Psoas muscle (tissue), 8 donors: ENCODE measurements around the gene CLRN1. TPM values are rescaled to one million over a fixed set of nuclear protein-coding genes. Genes with fewer than 3 reads are reported as not detected.

Experiments
- ATAC-seq, 4 donors: fragments of 200-7000 bp; cut with Tn5 transposase; one replicate each; pipeline ENCODE4 v1.9.1; 2020; ENCODE audit warnings: moderate library complexity in 3 of 4, mild to moderate bottlenecking in 2 of 4
- DNase-seq, 2 donors: peaks; one replicate each; pipeline ENCODE4 v3.0.0-alpha.2; 2020
- H3K27ac ChIP-seq: fragments of 200-600 bp; one replicate; pipeline ENCODE4 v1.8.0; 2022
- H3K27me3 ChIP-seq, 3 donors: fragments of 200-600 bp in 1 of 3; one replicate each; pipeline versions ENCODE4 v1.6.1 to v1.8.0; 2013 to 2022; ENCODE audit warnings: low read length in 2 of 3, mild to moderate bottlenecking in 2 of 3, moderate library complexity in 1 of 3; ENCODE audit not compliant: insufficient read depth in 3 of 3
- H3K36me3 ChIP-seq, 2 donors: fragments of 200-600 bp in 1 of 2; one replicate each; pipeline versions ENCODE4 v1.6.1 to v1.8.0; 2013 to 2022; ENCODE audit warnings: low read depth in 1 of 2, mild to moderate bottlenecking in 1 of 2, moderate library complexity in 1 of 2; ENCODE audit not compliant: insufficient read depth in 1 of 2
- H3K4me1 ChIP-seq: fragments of 200-600 bp; one replicate; pipeline ENCODE4 v1.8.0; 2022
- H3K4me3 ChIP-seq: fragments of 200-600 bp; one replicate; pipeline ENCODE4 v1.8.0; 2022; ENCODE audit warnings: mild to moderate bottlenecking
- H3K9me3 ChIP-seq: fragments of 200-600 bp; one replicate; pipeline ENCODE4 v1.8.0; 2022
- CTCF ChIP-seq: fragments of 200-600 bp; IDR thresholded peaks from one replicate; pipeline ENCODE4 v1.8.0; 2022; ENCODE audit warnings: antibody characterized with exemption
- WGBS, 3 donors: extraction: QIAGEN DNeasy Blood & Tissue Kit; methylation state at CpG; one replicate each; pipeline versions ENCODE4 v1.1.6 to v1.1.7; 2013; 5-methylcytosine and 5-hydroxymethylcytosine counted together
- intact Hi-C, 2 donors: fragments of 100-400 bp; cut with DNase I; formaldehyde crosslinking; loops; one replicate each; pipeline versions ENCODE4 v1.11.0 to v1.14.2; 2022
- polyA plus RNA-seq, 3 donors: library from polyadenylated mRNA; stranded (reverse); fragments of 200-250 nt; gene quantifications; one replicate each; pipeline ENCODE4 v1.2.3, GENCODE V29; 2013
- total RNA-seq, 4 donors: library from RNA; stranded (reverse); fragmentation: NEBNext Ultra II Directional in 2 of 4; extraction: Animal tissue kit (Norgen Biotek cat#: 25700) in 2 of 4; gene quantifications; one replicate each; pipeline versions ENCODE4 v1.2.1 to v1.2.4, GENCODE V29; 2021 to 2023
- donor health status: healthy with polysubstance abuse.
- donor health status: DM: no; HTN: no; CAD: no; lungs with moderate emphysema.
- donor health status: Bipolar disorder and iron deficiency.
- donor health status: healthy.
- donor health status: DM: yes; HTN: yes; CAD: no.
- donor health status: DM: no; HTN: no; CAD: no.
- donor health status: DM: no; HTN: no; CAD: no.
- donor health status: DM: yes; HTN: yes; CAD: no.

The CLRN1 gene
- total and polyA plus RNA-seq, 7 donors, result not detected

GRCh38 chr3:151014501-151015018, 42.0 kb upstream of the CLRN1 start:
- WGBS, 3 donors, result 65 to 75% (median 70%) methylated on average over 4 of the region's 4 CpGs
- intact Hi-C loops, result no loop called here
- H3K4me3 ChIP-seq, result no peak overlapping the region
- no peak for TF ChIP-seq CTCF
- no peaks in the 10 kb centered on the region for H3K27me3 ChIP-seq
- no peaks in the 10 kb centered on the region for H3K9me3 ChIP-seq
- ATAC-seq, result no peak
- DNase-seq, result no peak
- H3K36me3 ChIP-seq, result no peaks in the 10 kb centered on the region
- no peak overlapping the region for H3K27ac ChIP-seq
- no peaks in the 10 kb centered on the region for H3K4me1 ChIP-seq

- Histone ChIP-seq H3K4me3 (no peak overlapping the region), H3K27me3 (no peaks in the 10 kb centered on the region), H3K27ac (no peak overlapping the region), H3K4me1 (no peaks in the 10 kb centered on the region), H3K9me3 (no peaks in the 10 kb centered on the region), H3K36me3 (no peaks in the 10 kb centered on the region)
- no peak for TF ChIP-seq CTCF
- intact Hi-C loops, result no loop called here
- ATAC-seq (no peak), DNase-seq (no peak)
- 77 to 88% (median 87%) methylated on average over 3 of the region's 3 CpGs for WGBS, 3 donors
Measured at GRCh38 chr3:151012753-151013152, 40.2 kb upstream of the CLRN1 start.

- intact Hi-C loops, result no loop called here
- DNase-seq, result no peak
- ATAC-seq, result no peak
- no peaks in the 10 kb centered on the region for H3K4me1 ChIP-seq
- H3K27ac ChIP-seq, result no peak overlapping the region
- no peaks in the 10 kb centered on the region for H3K36me3 ChIP-seq
- WGBS, 3 donors, result 7 to 15% (median 12%) methylated on average over 4 of the region's 4 CpGs
- no peaks in the 10 kb centered on the region for H3K9me3 ChIP-seq
- no peak overlapping the region for H3K4me3 ChIP-seq
- no peaks in the 10 kb centered on the region for H3K27me3 ChIP-seq
- no peak for TF ChIP-seq CTCF
Measured at GRCh38 chr3:151011427-151011826, 38.9 kb upstream of the CLRN1 start.

GRCh38 chr3:151009981-151010380, 37.5 kb upstream of the CLRN1 start:
- Histone ChIP-seq H3K36me3 (no peaks in the 10 kb centered on the region), H3K9me3 (no peaks in the 10 kb centered on the region), H3K27ac (no peak overlapping the region), H3K4me1 (no peaks in the 10 kb centered on the region), H3K4me3 (no peak overlapping the region), H3K27me3 (no peaks in the 10 kb centered on the region)
- intact Hi-C loops, result no loop called here
- no peak for TF ChIP-seq CTCF
- WGBS, 3 donors, result 72 to 80% (median 78%) methylated on average over 4 of the region's 4 CpGs
- DNase-seq, result no peak
- ATAC-seq, result no peak

GRCh38 chr3:151009430-151009829, 36.9 kb upstream of the CLRN1 start:
- H3K27me3 ChIP-seq, result no peaks in the 10 kb centered on the region
- H3K4me1 ChIP-seq, result no peaks in the 10 kb centered on the region
- 85 to 93% (median 92%) methylated on average over 5 of the region's 5 CpGs for WGBS, 3 donors
- ATAC-seq (no peak), DNase-seq (no peak)
- no peaks in the 10 kb centered on the region for H3K9me3 ChIP-seq
- no peak for TF ChIP-seq CTCF
- intact Hi-C loops, result no loop called here
- no peak overlapping the region for H3K27ac ChIP-seq
- H3K4me3 ChIP-seq, result no peak overlapping the region
- H3K36me3 ChIP-seq, result no peaks in the 10 kb centered on the region
